Neural cell (in vitro differentiated cells): Measurements from ENCODE around the gene METAP2. TPM values are rescaled to one million over a fixed set of nuclear protein-coding genes. Genes with fewer than 3 reads are reported as not detected.

ENCODE experiments used
- H2AFZ ChIP-seq: fragments of 200-600, 300-800 bp; sonication (generic), shearing (Covaris generic); 2 replicates; pipeline ENCODE4 v1.6.0; 2014; ENCODE audit warnings: low read depth, mild to moderate bottlenecking, antibody characterized with exemption, low read length, moderate library complexity
- H3F3A ChIP-seq: fragments of 200-600 bp; shearing (Covaris generic); 2 replicates; pipeline ENCODE4 v1.6.1; 2016; ENCODE audit warnings: mild to moderate bottlenecking, moderate library complexity, mixed read lengths, antibody characterized with exemption, low read length; ENCODE audit not compliant: insufficient read depth, poor library complexity, severe bottlenecking
- H3K27ac ChIP-seq: fragments of 200-600, 300-800 bp; sonication (generic), shearing (Covaris generic); 2 replicates; pipeline ENCODE4 v1.5.1; 2014; ENCODE audit warnings: mild to moderate bottlenecking, low read length, moderate library complexity
- H3K27me3 ChIP-seq: fragments of 300-800, 200-600 bp; sonication (generic), shearing (Covaris generic); 2 replicates; pipeline ENCODE4 v1.6.0; 2014; ENCODE audit warnings: mild to moderate bottlenecking, low read depth, low read length, moderate library complexity; ENCODE audit not compliant: insufficient read depth
- H3K36me3 ChIP-seq: fragments of 300-800, 200-600 bp; sonication (generic), shearing (Covaris generic); 2 replicates; pipeline ENCODE4 v1.5.1; 2014; ENCODE audit warnings: mild to moderate bottlenecking, antibody characterized with exemption, low read length, moderate library complexity; ENCODE audit not compliant: insufficient read depth
- H3K4me2 ChIP-seq: fragments of 300-800, 200-600 bp; sonication (generic), shearing (Covaris generic); 2 replicates; pipeline ENCODE4 v1.6.0; 2014; ENCODE audit warnings: mild to moderate bottlenecking, low read length
- H3K4me3 ChIP-seq: fragments of 300-800, 200-600 bp; sonication (generic), shearing (Covaris generic); 2 replicates; pipeline ENCODE4 v1.5.1; 2014; ENCODE audit warnings: mild to moderate bottlenecking, low read length, moderate library complexity
- H3K79me2 ChIP-seq: fragments of 200-600 bp; shearing (Covaris generic); replicated peaks from 2 replicates; pipeline ENCODE4 v1.6.0; 2014; ENCODE audit warnings: mild to moderate bottlenecking, low read length, moderate library complexity; ENCODE audit not compliant: insufficient read depth
- H3K9ac ChIP-seq: fragments of 300-800, 200-600 bp; sonication (generic), shearing (Covaris generic); 2 replicates; pipeline ENCODE4 v1.6.1; 2016; ENCODE audit warnings: mild to moderate bottlenecking, low read length, mixed read lengths
- H3K9me2 ChIP-seq: fragments of 200-600 bp; shearing (Covaris generic); 2 replicates; pipeline ENCODE4 v1.6.1; 2016; ENCODE audit warnings: mild to moderate bottlenecking, low read length, mixed read lengths; ENCODE audit not compliant: insufficient read depth
- H3K9me3 ChIP-seq: fragments of 200-600, 300-800 bp; sonication (generic), shearing (Covaris generic); 2 replicates; pipeline ENCODE4 v1.6.1; 2016; ENCODE audit warnings: mild to moderate bottlenecking, mixed run types, low read length, moderate library complexity, mixed read lengths
- H4K20me1 ChIP-seq: fragments of 200-600 bp; shearing (Covaris generic); 2 replicates; pipeline ENCODE4 v1.6.1; 2016; ENCODE audit warnings: mild to moderate bottlenecking, mixed run types; ENCODE audit not compliant: insufficient read depth
- EP300 ChIP-seq: fragments of 450-650 bp; conservative IDR thresholded peaks from 2 replicates; pipeline ENCODE4 v1.6.1; 2014; ENCODE audit warnings: antibody characterized with exemption, mild to moderate bottlenecking, moderate library complexity; ENCODE audit not compliant: poor library complexity, severe bottlenecking
- EZH2 ChIP-seq: fragments of 200-600, 300-800 bp; shearing (Covaris generic), sonication (generic); IDR thresholded peaks from 2 replicates; pipeline ENCODE4 v1.6.1; 2014; ENCODE audit warnings: antibody characterized with exemption, low read length, borderline replicate concordance, mild to moderate bottlenecking; ENCODE audit not compliant: insufficient read depth, poor library complexity, severe bottlenecking
- MXI1 ChIP-seq: fragments of 450-650 bp; conservative IDR thresholded peaks from 2 replicates; pipeline ENCODE4 v1.6.1; 2014; ENCODE audit warnings: antibody characterized with exemption, mild to moderate bottlenecking; ENCODE audit not compliant: poor library complexity, severe bottlenecking
- POLR2AphosphoS5 ChIP-seq: IDR thresholded peaks from 2 replicates; pipeline ENCODE4 v1.6.1; 2012
- RAD21 ChIP-seq: fragments of 450-650 bp; conservative IDR thresholded peaks from 2 replicates; pipeline ENCODE4 v1.6.1; 2014; ENCODE audit warnings: antibody characterized with exemption, mild to moderate bottlenecking, moderate library complexity
- SMC3 ChIP-seq: fragments of 450-650 bp; conservative IDR thresholded peaks from 2 replicates; pipeline ENCODE4 v1.6.1; 2014; ENCODE audit warnings: antibody characterized with exemption, mild to moderate bottlenecking, moderate library complexity; ENCODE audit not compliant: poor library complexity
- TAF1 ChIP-seq: IDR thresholded peaks from 2 replicates; pipeline ENCODE4 v1.6.1; 2012; ENCODE audit warnings: low read depth
- polyA plus RNA-seq: library from polyadenylated mRNA; depleted of rRNA; stranded (reverse); fragments of >200 nt; gene quantifications from 2 replicates; pipeline ENCODE4 v1.2.3, GENCODE V29; 2014
- TF ChIP-seq, protein P1 (sequence below): fragments of 450-650 bp; IDR thresholded peaks from 2 replicates; pipeline ENCODE4 v1.5.1; 2014; ENCODE audit warnings: antibody characterized with exemption, mild to moderate bottlenecking, moderate library complexity; ENCODE audit not compliant: poor library complexity, severe bottlenecking
- TF ChIP-seq, protein P2 (sequence below): IDR thresholded peaks from 2 replicates; pipeline ENCODE4 v1.6.1; 2012; ENCODE audit warnings: borderline replicate concordance

Gene METAP2
- polyA plus RNA-seq, 1 donor from 2014 or later = 78.0 TPM

GRCh38 chr12:95532851-95533250 lies 58.9 kb downstream of the METAP2 start:
- Histone ChIP-seq H3K4me3 (no peak overlapping the region), H3K36me3 (no peaks in the 10 kb centered on the region), H3K9me3 (no peaks in the 10 kb centered on the region), H3K27ac (no peak overlapping the region), H3K9ac (no peak overlapping the region), H3K9me2 (no peaks in the 10 kb centered on the region), H3F3A (no peaks in the 10 kb centered on the region), H3K27me3 (no peaks in the 10 kb centered on the region), H3K79me2 (no peaks in the 10 kb centered on the region), H2AFZ (no peak overlapping the region), H3K4me2 (no peak overlapping the region), H4K20me1 (no peaks in the 10 kb centered on the region)
- TF ChIP-seq EZH2 (no peak), SMC3 (no peak), EP300 (no peak), POLR2AphosphoS5 (no peak), TAF1 (no peak), MXI1 (no peak), RAD21 (no peak)
- TF ChIP-seq, protein P1, sequence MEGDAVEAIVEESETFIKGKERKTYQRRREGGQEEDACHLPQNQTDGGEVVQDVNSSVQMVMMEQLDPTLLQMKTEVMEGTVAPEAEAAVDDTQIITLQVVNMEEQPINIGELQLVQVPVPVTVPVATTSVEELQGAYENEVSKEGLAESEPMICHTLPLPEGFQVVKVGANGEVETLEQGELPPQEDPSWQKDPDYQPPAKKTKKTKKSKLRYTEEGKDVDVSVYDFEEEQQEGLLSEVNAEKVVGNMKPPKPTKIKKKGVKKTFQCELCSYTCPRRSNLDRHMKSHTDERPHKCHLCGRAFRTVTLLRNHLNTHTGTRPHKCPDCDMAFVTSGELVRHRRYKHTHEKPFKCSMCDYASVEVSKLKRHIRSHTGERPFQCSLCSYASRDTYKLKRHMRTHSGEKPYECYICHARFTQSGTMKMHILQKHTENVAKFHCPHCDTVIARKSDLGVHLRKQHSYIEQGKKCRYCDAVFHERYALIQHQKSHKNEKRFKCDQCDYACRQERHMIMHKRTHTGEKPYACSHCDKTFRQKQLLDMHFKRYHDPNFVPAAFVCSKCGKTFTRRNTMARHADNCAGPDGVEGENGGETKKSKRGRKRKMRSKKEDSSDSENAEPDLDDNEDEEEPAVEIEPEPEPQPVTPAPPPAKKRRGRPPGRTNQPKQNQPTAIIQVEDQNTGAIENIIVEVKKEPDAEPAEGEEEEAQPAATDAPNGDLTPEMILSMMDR = no peak
- TF ChIP-seq, protein P2, sequence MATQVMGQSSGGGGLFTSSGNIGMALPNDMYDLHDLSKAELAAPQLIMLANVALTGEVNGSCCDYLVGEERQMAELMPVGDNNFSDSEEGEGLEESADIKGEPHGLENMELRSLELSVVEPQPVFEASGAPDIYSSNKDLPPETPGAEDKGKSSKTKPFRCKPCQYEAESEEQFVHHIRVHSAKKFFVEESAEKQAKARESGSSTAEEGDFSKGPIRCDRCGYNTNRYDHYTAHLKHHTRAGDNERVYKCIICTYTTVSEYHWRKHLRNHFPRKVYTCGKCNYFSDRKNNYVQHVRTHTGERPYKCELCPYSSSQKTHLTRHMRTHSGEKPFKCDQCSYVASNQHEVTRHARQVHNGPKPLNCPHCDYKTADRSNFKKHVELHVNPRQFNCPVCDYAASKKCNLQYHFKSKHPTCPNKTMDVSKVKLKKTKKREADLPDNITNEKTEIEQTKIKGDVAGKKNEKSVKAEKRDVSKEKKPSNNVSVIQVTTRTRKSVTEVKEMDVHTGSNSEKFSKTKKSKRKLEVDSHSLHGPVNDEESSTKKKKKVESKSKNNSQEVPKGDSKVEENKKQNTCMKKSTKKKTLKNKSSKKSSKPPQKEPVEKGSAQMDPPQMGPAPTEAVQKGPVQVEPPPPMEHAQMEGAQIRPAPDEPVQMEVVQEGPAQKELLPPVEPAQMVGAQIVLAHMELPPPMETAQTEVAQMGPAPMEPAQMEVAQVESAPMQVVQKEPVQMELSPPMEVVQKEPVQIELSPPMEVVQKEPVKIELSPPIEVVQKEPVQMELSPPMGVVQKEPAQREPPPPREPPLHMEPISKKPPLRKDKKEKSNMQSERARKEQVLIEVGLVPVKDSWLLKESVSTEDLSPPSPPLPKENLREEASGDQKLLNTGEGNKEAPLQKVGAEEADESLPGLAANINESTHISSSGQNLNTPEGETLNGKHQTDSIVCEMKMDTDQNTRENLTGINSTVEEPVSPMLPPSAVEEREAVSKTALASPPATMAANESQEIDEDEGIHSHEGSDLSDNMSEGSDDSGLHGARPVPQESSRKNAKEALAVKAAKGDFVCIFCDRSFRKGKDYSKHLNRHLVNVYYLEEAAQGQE = no peak

- Histone ChIP-seq H3K27ac (no peak overlapping the region), H2AFZ (no peak overlapping the region), H3K27me3 (no peaks in the 10 kb centered on the region), H3K9ac (no peak overlapping the region), H3K36me3 (no peaks in the 10 kb centered on the region), H3F3A (no peaks in the 10 kb centered on the region), H3K9me3 (no peaks in the 10 kb centered on the region), H3K9me2 (no peaks in the 10 kb centered on the region), H3K4me2 (no peak overlapping the region), H4K20me1 (no peaks in the 10 kb centered on the region), H3K4me3 (no peak overlapping the region), H3K79me2 (no peaks in the 10 kb centered on the region)
- TF ChIP-seq, protein P2 = no peak
- no peak for TF ChIP-seq RAD21
- no peak for TF ChIP-seq EP300
- TF ChIP-seq EZH2 = no peak
- no peak for TF ChIP-seq SMC3
- TF ChIP-seq TAF1 = no peak
- TF ChIP-seq POLR2AphosphoS5 = no peak
- TF ChIP-seq MXI1 = no peak
- TF ChIP-seq, protein P1 = no peak
Measured at GRCh38 chr12:95533985-95534384, 60.0 kb downstream of the METAP2 start.
